Activated CD4-positive, alpha-beta memory T cell treated with anti-CD3 and anti-CD28 coated beads, Interleukin-2, amount 10 ng/mL, durations not matched to agents 7 days and 5 days (primary cell): ENCODE results near the gene TTLL10. TPM values are rescaled to one million over a fixed set of nuclear protein-coding genes. Genes with fewer than 3 reads are reported as not detected.
"Not testable (repeated sequence)": the region's sequence is repeated elsewhere in the genome, so short reads cannot be mapped to it uniquely, and the experiment has no call there.

ENCODE experiments used
- CTCF ChIA-PET: fragments of 350-600 bp; sonication (Branson Sonifier 250); formaldehyde crosslinking; loops from one replicate; lab custom pipeline; 2021; ENCODE audit warnings: antibody characterized with exemption, inconsistent platforms; lab: Charles Lee
- POLR2A ChIA-PET: fragments of 350-600 bp; sonication (Branson Sonifier 250); formaldehyde crosslinking; loops from one replicate; lab custom pipeline; 2021; ENCODE audit warnings: antibody characterized with exemption; lab: Charles Lee
- DNase-seq: peaks from one replicate; pipeline ENCODE4 v3.0.0-alpha.2; 2020
- H3K27ac Mint-ChIP-seq: one replicate; pipeline ENCODE4 v1.8.0; 2021; ENCODE audit warnings: mild to moderate bottlenecking, mixed read lengths
- H3K27me3 Mint-ChIP-seq: one replicate; pipeline ENCODE4 v1.8.0; 2021; ENCODE audit warnings: mixed read lengths
- H3K36me3 Mint-ChIP-seq: one replicate; pipeline ENCODE4 v1.8.0; 2021; ENCODE audit warnings: low read depth, mixed read lengths
- H3K4me1 Mint-ChIP-seq: one replicate; pipeline ENCODE4 v1.8.0; 2021; ENCODE audit warnings: mixed read lengths
- H3K4me3 Mint-ChIP-seq: one replicate; pipeline ENCODE4 v1.8.0; 2021; ENCODE audit warnings: mild to moderate bottlenecking, mixed read lengths
- H3K9me3 Mint-ChIP-seq: one replicate; pipeline ENCODE4 v1.8.0; 2021; ENCODE audit warnings: mixed read lengths
- total RNA-seq, 2 experiments: library from RNA; stranded (reverse); gene quantifications; one replicate each; pipeline ENCODE4 v1.2.3, GENCODE V29; 2021

The TTLL10 gene
- total RNA-seq, 2 experiments from 2014 or later: not detected

DNA sequence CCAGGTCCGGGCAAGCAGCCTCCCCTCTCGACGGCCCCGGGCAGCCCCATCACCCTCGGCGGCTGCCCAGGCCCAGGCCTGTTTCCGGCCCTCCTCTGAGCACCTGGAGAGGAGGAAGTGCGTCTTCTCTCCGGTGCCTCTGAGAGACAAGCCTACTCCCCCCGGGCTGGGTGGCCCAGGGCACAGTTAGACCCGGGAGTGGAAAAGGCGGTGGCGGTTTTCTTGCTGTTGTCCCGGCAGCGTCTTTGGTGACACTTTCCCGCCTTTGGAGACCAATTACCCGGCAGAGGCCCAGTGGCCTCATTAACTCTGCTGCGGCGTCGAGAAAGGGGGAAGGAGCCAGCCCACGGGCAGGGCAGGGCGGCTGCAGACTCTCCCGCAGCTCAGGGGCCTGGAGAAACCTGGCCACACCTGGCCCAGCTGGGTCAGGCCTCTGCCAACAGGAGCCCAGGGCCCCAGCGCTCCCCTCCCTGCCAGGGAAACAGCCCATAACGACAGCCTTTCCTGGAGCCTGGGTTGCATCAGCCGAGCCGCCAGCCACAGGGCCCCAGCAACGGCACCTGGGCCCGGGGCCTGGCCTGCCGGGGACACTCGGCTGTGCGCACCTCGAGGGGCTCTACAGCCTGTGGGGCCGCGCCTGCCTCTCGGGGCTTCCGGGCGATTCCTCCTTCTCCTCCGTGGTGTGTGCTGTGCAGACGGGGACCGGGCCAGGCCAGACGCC is 29.4 kb upstream of the TTLL10 start:
- Mint-ChIP-seq H3K27me3 (no peaks in the 10 kb centered on the region), H3K4me3 (no peak overlapping the region), H3K27ac (peak overlapping the region; percentile 89), H3K36me3 (no peaks in the 10 kb centered on the region), H3K9me3 (no peaks in the 10 kb centered on the region), H3K4me1 (peaks cover 26% of the 10 kb centered on the region)
- peak; percentile 69 for DNase-seq
- POLR2A ChIA-PET: no interaction called here
- CTCF ChIA-PET: no interaction called here

DNA sequence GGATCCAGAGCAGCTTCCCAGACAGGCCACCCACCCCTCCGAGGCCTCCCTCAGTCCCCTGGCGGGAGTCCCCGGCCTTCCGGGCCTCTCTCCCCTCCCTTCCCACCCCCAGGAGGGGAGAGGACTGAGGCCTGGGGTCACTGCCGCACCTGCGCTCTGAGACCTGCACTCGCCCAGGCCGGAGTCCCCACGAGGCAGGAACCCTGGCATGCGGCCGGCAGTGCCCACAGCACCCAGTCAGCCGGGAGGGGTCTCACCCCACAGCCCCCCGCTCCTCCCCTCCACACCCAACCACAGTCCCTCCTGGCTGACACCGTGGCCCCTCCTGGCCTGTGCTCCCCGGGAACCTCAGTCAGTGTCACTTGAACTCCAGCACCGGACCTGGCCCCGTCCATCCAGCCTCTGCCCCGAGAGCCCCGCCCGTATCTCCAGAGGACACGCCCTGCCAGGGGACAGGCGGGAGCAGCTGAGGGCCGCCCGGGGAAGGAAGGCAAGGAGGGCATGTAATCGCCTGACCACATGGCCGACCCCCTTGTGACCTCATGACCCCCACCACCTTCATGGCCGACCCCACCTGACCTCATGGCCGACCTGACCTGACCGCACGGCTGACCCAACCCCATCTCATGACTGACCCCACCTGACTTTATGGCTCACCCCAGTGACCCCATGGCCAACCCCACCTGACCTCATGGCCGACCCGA is 28.7 kb upstream of the TTLL10 start:
- Mint-ChIP-seq H3K9me3 (no peaks in the 10 kb centered on the region), H3K36me3 (no peaks in the 10 kb centered on the region), H3K4me3 (no peak overlapping the region), H3K27me3 (no peaks in the 10 kb centered on the region), H3K27ac (peak overlapping the region; percentile 89), H3K4me1 (peaks cover 26% of the 10 kb centered on the region)
- DNase-seq: no peak
- ChIA-PET CTCF (no interaction called here), POLR2A (no interaction called here)

DNA sequence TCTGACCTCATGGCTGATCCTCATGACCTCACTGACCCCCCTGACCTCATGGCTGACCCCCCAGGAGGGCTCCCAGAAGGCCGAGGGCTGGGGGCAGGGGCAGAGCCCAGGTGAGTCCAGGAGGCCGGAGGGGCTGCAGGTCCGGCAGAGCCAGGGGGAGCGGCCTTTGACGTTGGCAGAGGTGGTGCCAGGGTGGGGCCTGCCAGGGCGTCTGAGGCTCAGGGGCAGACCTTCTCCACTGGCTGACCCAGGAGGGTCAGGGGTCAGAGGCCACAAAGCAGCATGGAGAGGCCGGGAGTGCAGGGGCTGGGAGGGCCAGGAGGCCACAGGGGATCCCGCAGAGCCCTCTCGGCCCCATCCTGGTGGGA is 28.1 kb upstream of the TTLL10 start:
- peaks cover 26% of the 10 kb centered on the region for H3K4me1 Mint-ChIP-seq
- H3K9me3 Mint-ChIP-seq: no peaks in the 10 kb centered on the region
- H3K36me3 Mint-ChIP-seq: no peaks in the 10 kb centered on the region
- peak overlapping the region; percentile 40 for H3K27ac Mint-ChIP-seq
- ChIA-PET POLR2A (no interaction called here), CTCF (no interaction called here)
- no peaks in the 10 kb centered on the region for H3K27me3 Mint-ChIP-seq
- DNase-seq: no peak
- H3K4me3 Mint-ChIP-seq: no peak overlapping the region

DNA sequence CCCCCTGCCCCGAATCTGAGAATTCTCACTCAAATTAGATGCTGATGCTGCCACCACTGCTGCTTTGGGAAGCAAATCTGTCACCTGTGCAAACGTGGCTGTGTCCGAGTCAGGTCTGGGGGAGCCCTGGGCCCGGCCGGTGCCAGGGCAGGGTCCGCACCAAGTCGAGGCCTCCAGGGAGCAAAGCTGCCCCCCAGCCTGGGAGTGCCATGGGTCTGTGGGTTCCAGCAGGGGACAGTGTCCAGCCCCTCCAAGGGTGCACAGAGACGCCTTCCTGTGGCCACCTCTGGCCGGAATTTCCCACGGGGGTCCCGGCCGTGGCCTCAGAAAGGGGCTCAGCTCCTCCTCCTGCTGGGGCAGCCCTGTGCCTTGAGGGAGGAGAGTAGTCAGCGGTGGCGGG is 27.7 kb upstream of the TTLL10 start:
- Mint-ChIP-seq H3K27ac (no peak overlapping the region), H3K9me3 (no peaks in the 10 kb centered on the region), H3K36me3 (no peaks in the 10 kb centered on the region), H3K4me1 (peaks cover 26% of the 10 kb centered on the region), H3K27me3 (no peaks in the 10 kb centered on the region), H3K4me3 (no peak overlapping the region)
- DNase-seq: no peak
- POLR2A ChIA-PET: no interaction called here
- CTCF ChIA-PET: no interaction called here

DNA sequence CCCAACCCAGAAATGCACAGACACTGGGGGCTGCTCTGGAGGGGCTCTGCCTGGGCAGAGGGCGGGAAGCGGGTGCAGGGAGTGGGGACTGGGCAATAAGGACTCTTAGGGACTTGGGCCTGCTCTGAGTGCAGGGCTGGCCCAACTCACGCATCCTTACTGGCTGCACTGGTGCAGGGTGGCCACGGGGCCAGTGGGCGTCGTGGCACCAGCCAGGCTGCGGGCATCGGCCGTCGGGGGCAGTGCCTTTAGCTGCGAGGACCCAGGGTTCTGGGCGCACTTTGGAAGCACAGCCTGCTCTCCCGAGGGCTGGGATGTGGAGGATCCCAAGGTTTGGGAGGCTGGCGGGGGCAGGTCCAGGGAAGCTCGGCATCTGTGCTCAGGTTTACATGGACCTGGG is 27.1 kb upstream of the TTLL10 start:
- H3K4me3 Mint-ChIP-seq: no peak overlapping the region
- H3K27me3 Mint-ChIP-seq: no peaks in the 10 kb centered on the region
- ChIA-PET CTCF (no interaction called here), POLR2A (no interaction called here)
- no peaks in the 10 kb centered on the region for H3K36me3 Mint-ChIP-seq
- no peak for DNase-seq
- no peak overlapping the region for H3K27ac Mint-ChIP-seq
- peaks cover 26% of the 10 kb centered on the region for H3K4me1 Mint-ChIP-seq
- H3K9me3 Mint-ChIP-seq: no peaks in the 10 kb centered on the region

DNA sequence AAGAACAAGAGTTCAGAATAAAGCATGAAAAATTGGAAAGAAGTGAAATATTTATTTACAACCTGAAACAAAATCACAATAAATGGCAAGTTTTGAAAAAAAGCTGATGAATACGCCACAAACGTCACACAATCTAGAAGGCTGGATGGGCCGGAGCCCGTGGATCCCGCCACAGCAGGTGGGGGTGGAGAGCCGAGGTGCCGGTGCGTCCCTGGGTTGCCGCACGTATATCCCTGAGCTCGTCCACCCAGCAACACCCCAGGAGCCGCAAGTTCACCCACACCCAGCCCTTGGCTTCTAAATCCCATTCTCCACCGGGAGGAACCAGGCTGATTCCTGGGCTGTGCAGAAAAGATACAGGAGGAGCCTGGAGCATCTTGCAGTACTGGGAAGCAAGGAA is 25.6 kb upstream of the TTLL10 start:
- Mint-ChIP-seq H3K4me1 (peaks cover 16% of the 10 kb centered on the region), H3K36me3 (peaks cover 9% of the 10 kb centered on the region), H3K27ac (no peak overlapping the region), H3K27me3 (no peaks in the 10 kb centered on the region), H3K4me3 (no peak overlapping the region), H3K9me3 (peaks cover 10% of the 10 kb centered on the region)
- POLR2A ChIA-PET: interaction anchor here (0.6 to 1.4 kb wide), 2 partner anchors 9 to 125 kb away, joined by 3 to 4 read pairs; no protein-coding TSS in a partner anchor
- CTCF ChIA-PET: no interaction called here
- DNase-seq: no peak

DNA sequence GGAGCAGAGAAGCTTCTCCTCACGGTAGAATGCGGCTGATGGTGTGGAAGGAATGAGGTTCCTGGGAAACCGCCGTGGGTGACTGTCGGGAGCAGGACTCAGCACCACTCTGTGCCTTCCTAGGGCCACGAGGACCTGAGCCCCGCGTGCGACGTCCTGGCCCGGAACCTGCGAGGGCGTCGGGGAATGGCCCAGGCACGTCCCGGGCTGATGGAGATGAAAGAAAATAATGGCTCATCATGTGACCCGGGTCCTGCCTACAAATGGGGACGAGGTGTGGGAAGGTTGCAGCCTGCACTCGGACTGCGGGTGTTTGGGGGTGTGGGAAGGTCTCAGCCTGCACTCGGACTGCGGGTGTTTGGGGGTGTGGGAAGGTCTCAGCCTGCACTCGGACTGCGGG is 25.1 kb upstream of the TTLL10 start:
- H3K9me3 Mint-ChIP-seq: peaks cover 14% of the 10 kb centered on the region
- H3K4me3 Mint-ChIP-seq: no peak overlapping the region
- POLR2A ChIA-PET: interaction anchor here (0.6 to 1.4 kb wide), 2 partner anchors 8 to 124 kb away, joined by 3 to 4 read pairs; no protein-coding TSS in a partner anchor
- CTCF ChIA-PET: no interaction called here
- no peak for DNase-seq
- H3K27ac Mint-ChIP-seq: no peak overlapping the region
- peaks cover 12% of the 10 kb centered on the region for H3K4me1 Mint-ChIP-seq
- no peaks in the 10 kb centered on the region for H3K27me3 Mint-ChIP-seq
- H3K36me3 Mint-ChIP-seq: peaks cover 14% of the 10 kb centered on the region

DNA sequence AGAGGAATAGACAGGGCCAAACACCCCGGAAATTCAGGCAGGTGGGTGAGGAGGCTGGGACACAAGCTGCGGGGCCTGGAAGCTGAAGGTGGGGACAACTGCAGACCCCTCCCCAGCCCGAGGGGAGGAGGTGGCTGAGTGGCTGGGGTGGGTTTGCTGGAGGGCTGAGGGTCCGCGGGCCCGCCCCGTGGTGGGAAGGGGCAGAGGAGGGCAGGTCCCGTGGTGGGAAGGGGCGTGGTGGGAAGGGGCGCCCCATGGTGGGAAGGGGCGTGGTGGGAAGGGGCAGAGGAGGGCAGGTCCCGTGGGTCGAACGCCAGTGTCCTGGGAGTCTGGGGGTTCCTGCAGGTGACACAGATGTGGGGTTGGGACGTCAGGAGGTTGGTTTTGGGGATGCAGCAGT is 24.3 kb upstream of the TTLL10 start:
- no peak for DNase-seq
- POLR2A ChIA-PET: no interaction called here
- Mint-ChIP-seq H3K4me3 (no peak overlapping the region), H3K27ac (no peak overlapping the region), H3K36me3 (peaks cover 17% of the 10 kb centered on the region), H3K9me3 (peaks cover 18% of the 10 kb centered on the region), H3K27me3 (no peaks in the 10 kb centered on the region), H3K4me1 (peaks cover 4% of the 10 kb centered on the region)
- CTCF ChIA-PET: no interaction called here

DNA sequence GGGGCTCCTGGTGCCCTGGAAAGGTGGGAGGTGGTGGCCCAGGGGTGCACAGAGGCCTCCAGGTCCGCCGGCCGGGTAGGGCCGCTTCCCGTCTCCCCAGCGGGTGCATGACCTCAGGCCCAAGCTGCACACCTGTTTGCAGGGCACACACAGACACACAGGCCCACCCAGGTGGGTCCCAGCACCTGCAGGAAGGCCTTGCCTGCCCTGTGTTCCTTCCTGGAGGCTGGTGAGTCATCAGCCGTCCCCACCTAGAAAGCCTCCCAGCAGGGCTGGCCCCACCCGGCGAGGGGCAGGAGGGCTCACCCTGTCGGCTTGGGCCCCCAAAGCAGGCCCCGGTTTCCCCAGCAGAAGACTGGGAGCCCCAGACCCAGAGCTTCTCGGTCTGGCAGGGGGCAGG is 23.6 kb upstream of the TTLL10 start:
- H3K4me3 Mint-ChIP-seq: no peak overlapping the region
- no peaks in the 10 kb centered on the region for H3K27me3 Mint-ChIP-seq
- no peak for DNase-seq
- no peak overlapping the region for H3K27ac Mint-ChIP-seq
- H3K4me1 Mint-ChIP-seq: peaks cover 4% of the 10 kb centered on the region
- ChIA-PET CTCF (no interaction called here), POLR2A (no interaction called here)
- H3K36me3 Mint-ChIP-seq: peaks cover 17% of the 10 kb centered on the region
- peaks cover 18% of the 10 kb centered on the region for H3K9me3 Mint-ChIP-seq

DNA sequence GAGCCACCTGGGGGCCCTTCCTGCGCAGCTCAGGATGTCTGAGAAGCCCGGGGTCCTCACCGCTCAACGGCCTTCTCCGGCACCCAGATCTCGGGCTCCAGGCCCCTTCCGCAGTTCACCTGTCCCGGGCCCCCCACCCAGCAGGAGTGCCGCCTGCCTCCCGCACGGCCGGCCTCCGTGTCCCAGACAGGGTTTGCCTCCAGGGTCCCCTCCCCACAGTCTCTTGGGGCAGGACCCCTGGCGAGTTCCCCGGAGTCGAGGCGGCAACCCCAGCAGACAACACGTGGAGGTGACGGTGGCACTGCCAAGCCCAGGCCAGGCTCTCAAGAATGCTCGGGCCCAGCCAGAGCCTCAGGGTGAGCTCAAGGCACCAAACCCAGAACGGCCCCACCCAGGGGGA is 22.4 kb upstream of the TTLL10 start:
- Mint-ChIP-seq H3K36me3 (peaks cover 17% of the 10 kb centered on the region), H3K4me3 (no peak overlapping the region), H3K4me1 (peaks cover 2% of the 10 kb centered on the region), H3K27me3 (peaks cover 2% of the 10 kb centered on the region), H3K27ac (no peak overlapping the region), H3K9me3 (peaks cover 18% of the 10 kb centered on the region)
- ChIA-PET CTCF (no interaction called here), POLR2A (no interaction called here)
- no peak for DNase-seq

DNA sequence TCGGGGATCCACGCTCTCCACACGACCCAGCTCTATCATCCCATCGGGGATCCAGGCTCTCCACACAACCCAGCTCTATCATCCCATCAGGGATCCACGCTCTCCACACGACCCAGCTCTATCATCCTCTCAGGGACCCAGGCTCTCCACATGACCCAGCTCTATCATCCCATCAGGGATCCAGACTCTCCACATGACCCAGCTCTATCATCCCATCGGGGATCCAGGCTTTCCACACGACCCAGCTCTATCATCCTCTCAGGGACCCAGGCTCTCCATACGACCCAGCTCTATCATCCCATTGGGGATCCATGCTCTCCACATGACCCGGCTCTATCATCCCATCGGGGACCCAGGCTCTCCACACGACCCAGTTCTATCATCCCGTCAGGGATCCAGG is 21.2 kb upstream of the TTLL10 start:
- Mint-ChIP-seq H3K9me3 (peaks cover 18% of the 10 kb centered on the region), H3K36me3 (peaks cover 17% of the 10 kb centered on the region), H3K27ac (peak overlapping the region; percentile 12)
- DNase-seq, H3K27me3 Mint-ChIP-seq, POLR2A ChIA-PET, H3K4me3 Mint-ChIP-seq, CTCF ChIA-PET, H3K4me1 Mint-ChIP-seq: not testable (repeated sequence)

DNA sequence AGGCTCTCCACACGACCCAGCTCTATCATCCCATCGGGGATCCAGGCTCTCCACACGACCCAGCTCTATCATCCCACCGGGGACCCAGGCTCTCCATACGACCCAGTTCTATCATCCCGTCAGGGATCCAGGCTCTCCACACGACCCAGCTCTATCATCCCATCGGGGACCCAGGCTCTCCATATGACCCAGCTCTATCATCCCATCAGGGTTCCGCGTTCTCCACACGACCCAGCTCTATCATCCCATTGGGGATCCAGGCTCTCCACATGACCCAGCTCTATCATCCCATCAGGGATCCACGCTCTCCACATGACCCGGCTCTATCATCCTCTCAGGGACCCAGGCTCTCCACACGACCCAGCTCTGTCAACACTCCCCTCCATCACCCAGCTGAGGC is 20.5 kb upstream of the TTLL10 start:
- POLR2A ChIA-PET, CTCF ChIA-PET, H3K27me3 Mint-ChIP-seq, H3K27ac Mint-ChIP-seq, H3K4me1 Mint-ChIP-seq, DNase-seq, H3K4me3 Mint-ChIP-seq: not testable (repeated sequence)
- peaks cover 18% of the 10 kb centered on the region for H3K9me3 Mint-ChIP-seq
- H3K36me3 Mint-ChIP-seq: peaks cover 17% of the 10 kb centered on the region

DNA sequence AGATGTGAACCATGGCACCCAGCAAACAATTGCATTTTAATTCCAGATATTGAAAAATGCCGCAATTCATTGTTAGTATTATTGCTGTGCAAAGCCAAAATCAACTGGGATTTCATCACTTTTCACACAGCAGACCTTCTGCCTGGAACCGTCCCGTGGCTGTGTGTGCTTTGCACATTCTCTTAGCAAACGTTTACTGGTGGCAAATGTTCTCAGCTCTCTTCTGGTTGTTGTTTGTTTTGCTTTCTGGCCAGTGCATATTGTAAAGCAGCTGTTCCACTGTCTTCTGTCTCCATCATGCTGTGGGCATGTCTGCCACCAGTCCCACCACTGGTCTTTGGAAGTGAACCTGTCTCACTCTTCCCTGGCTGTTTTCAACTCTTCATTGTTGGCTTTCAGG is 19.8 kb upstream of the TTLL10 start:
- peaks cover 17% of the 10 kb centered on the region for H3K36me3 Mint-ChIP-seq
- POLR2A ChIA-PET: no interaction called here
- H3K4me1 Mint-ChIP-seq: peaks cover 1% of the 10 kb centered on the region
- H3K9me3 Mint-ChIP-seq: peaks cover 18% of the 10 kb centered on the region
- peaks cover 2% of the 10 kb centered on the region for H3K27me3 Mint-ChIP-seq
- CTCF ChIA-PET: no interaction called here
- H3K27ac Mint-ChIP-seq: no peak overlapping the region
- no peak overlapping the region for H3K4me3 Mint-ChIP-seq
- no peak for DNase-seq
